Loucy (cell line): ENCODE measurements around the gene ITIH3.

Source experiments
- H2AFZ ChIP-seq: fragments of 200-600 bp; sonication (generic); 2 replicates; pipeline ENCODE4 v1.6.0; 2016; ENCODE audit warnings: antibody characterized with exemption, mild to moderate bottlenecking, low read length, moderate library complexity
- H3F3A ChIP-seq: fragments of 200-600 bp; 2 replicates; pipeline ENCODE4 v1.6.0; 2016; ENCODE audit warnings: antibody characterized with exemption, low read depth, mild to moderate bottlenecking
- H3K27me3 ChIP-seq: fragments of 200-600 bp; sonication (generic); 2 replicates; pipeline ENCODE4 v1.6.1; 2014; ENCODE audit warnings: low read length, mild to moderate bottlenecking; ENCODE audit not compliant: insufficient read depth, poor library complexity, severe bottlenecking
- H3K36me3 ChIP-seq: fragments of 200-600 bp; sonication (generic); 2 replicates; pipeline ENCODE4 v1.6.1; 2016; ENCODE audit warnings: low read length; ENCODE audit not compliant: insufficient read depth
- H3K4me1 ChIP-seq: fragments of 200-600 bp; sonication (generic); 2 replicates; pipeline ENCODE4 v1.5.1; 2014; ENCODE audit warnings: low read length, mild to moderate bottlenecking; ENCODE audit not compliant: insufficient read depth, poor library complexity, severe bottlenecking
- H3K4me2 ChIP-seq: fragments of 200-600 bp; sonication (generic); 2 replicates; pipeline ENCODE4 v1.6.0; 2014; ENCODE audit warnings: antibody characterized with exemption, low read length, low read depth, mild to moderate bottlenecking; ENCODE audit not compliant: poor library complexity, severe bottlenecking
- H3K4me3 ChIP-seq: fragments of 200-600 bp; sonication (generic); 2 replicates; pipeline ENCODE4 v1.5.1; 2014; ENCODE audit warnings: low read length, mild to moderate bottlenecking, mixed read lengths; ENCODE audit not compliant: poor library complexity, severe bottlenecking
- H3K79me2 ChIP-seq: fragments of 200-600 bp; sonication (generic); 2 replicates; pipeline ENCODE4 v1.6.1; 2014; ENCODE audit warnings: low read length; ENCODE audit not compliant: insufficient read depth
- H3K9ac ChIP-seq: fragments of 200-600 bp; sonication (generic); 2 replicates; pipeline ENCODE4 v1.6.0; 2014; ENCODE audit warnings: mild to moderate bottlenecking, low read depth, low read length, moderate library complexity; ENCODE audit not compliant: poor library complexity, severe bottlenecking
- H3K9me2 ChIP-seq: fragments of 200-600 bp; sonication (generic); replicated peaks from 2 replicates; pipeline ENCODE4 v1.6.1; 2016; ENCODE audit warnings: low read depth, low read length, mixed read lengths
- H3K9me3 ChIP-seq: fragments of 200-600 bp; sonication (generic); 2 replicates; pipeline ENCODE4 v1.6.1; 2014; ENCODE audit warnings: mild to moderate bottlenecking, antibody characterized with exemption, low read length, low read depth; ENCODE audit not compliant: insufficient read depth
- H4K20me1 ChIP-seq: fragments of 200-600 bp; sonication (generic); 2 replicates; pipeline ENCODE4 v1.6.0; 2014; ENCODE audit warnings: antibody characterized with exemption, low read length, mild to moderate bottlenecking; ENCODE audit not compliant: insufficient read depth, poor library complexity, severe bottlenecking
- EZH2phosphoT487 ChIP-seq: fragments of 200-600 bp; IDR thresholded peaks from 2 replicates; pipeline ENCODE4 v1.6.1; 2018; ENCODE audit warnings: antibody characterized with exemption, mild to moderate bottlenecking, moderate library complexity, borderline replicate concordance
- TF ChIP-seq, protein P1 (sequence below): fragments of 200-600 bp; sonication (generic); conservative IDR thresholded peaks from 2 replicates; pipeline ENCODE4 v1.5.1; 2014; ENCODE audit warnings: mild to moderate bottlenecking, antibody characterized with exemption, low read length

Gene ITIH3

DNA sequence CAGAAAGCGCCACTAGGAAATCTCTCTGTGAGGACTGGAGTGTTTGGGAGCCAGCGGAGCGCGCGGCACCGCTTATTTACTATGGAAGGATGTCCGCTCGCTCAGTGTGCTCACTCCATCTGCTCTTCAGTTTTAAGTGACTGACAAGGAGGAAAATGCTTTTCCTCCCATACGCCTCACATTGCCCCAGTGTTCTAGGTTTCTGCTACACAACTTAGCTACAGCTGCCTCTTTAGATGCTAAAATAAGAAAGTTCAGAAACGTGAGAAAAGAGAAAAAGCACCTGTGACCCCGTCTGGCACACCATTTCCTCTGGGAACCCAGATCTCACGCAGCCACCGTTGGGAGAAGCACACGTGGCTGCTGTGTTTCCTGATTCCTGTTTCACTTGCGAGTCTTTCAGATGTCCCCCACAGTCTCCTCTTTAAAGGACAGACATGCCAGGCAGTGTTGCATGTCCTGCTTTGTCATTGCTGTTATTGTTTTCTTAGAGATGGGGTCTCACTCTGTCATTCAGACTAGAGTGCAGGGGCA lies 51.9 kb downstream of the ITIH3 start:
- Histone ChIP-seq H2AFZ (no peak overlapping the region), H3F3A (no peaks in the 10 kb centered on the region), H3K4me3 (no peak overlapping the region), H3K9me2 (no peaks in the 10 kb centered on the region), H3K9ac (no peak overlapping the region), H3K79me2 (no peaks in the 10 kb centered on the region), H4K20me1 (no peaks in the 10 kb centered on the region), H3K9me3 (no peaks in the 10 kb centered on the region), H3K4me2 (no peak overlapping the region), H3K36me3 (peaks cover 40% of the 10 kb centered on the region; the same call in 1 of the 2 replicates), H3K4me1 (no peaks in the 10 kb centered on the region), H3K27me3 (no peaks in the 10 kb centered on the region)
- TF ChIP-seq EZH2phosphoT487: no peak
- TF ChIP-seq, protein P1, sequence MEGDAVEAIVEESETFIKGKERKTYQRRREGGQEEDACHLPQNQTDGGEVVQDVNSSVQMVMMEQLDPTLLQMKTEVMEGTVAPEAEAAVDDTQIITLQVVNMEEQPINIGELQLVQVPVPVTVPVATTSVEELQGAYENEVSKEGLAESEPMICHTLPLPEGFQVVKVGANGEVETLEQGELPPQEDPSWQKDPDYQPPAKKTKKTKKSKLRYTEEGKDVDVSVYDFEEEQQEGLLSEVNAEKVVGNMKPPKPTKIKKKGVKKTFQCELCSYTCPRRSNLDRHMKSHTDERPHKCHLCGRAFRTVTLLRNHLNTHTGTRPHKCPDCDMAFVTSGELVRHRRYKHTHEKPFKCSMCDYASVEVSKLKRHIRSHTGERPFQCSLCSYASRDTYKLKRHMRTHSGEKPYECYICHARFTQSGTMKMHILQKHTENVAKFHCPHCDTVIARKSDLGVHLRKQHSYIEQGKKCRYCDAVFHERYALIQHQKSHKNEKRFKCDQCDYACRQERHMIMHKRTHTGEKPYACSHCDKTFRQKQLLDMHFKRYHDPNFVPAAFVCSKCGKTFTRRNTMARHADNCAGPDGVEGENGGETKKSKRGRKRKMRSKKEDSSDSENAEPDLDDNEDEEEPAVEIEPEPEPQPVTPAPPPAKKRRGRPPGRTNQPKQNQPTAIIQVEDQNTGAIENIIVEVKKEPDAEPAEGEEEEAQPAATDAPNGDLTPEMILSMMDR: no peak

DNA sequence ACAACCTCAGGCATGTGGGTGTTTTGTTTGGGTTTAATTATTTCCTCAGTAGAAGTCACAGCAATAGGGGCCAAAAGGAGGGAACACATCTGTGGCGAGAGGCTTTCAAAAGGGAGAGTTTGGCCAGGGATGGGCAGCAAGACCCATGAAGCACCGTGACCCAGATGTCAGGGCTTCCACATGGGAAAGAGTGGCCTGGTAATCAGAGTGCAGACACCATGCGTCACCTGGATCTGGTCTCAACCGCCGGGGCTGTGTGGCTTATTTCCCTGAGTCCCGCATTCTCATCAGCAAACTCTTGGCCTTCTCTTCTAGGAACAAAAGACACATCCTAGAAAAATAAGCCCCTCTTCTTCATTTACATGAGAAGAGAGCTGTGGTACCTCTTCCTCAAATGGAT lies 52.6 kb downstream of the ITIH3 start:
- no peaks in the 10 kb centered on the region for H3K4me1 ChIP-seq
- no peak for TF ChIP-seq EZH2phosphoT487
- TF ChIP-seq, protein P1: no peak

GRCh38 chr3:52847726-52848125 lies 53.1 kb downstream of the ITIH3 start:
- peaks cover 40% of the 10 kb centered on the region; the same call in 1 of the 2 replicates for H3K36me3 ChIP-seq
- no peaks in the 10 kb centered on the region for H3K9me3 ChIP-seq
- H3K4me2 ChIP-seq: no peak overlapping the region
- H3K27me3 ChIP-seq: no peaks in the 10 kb centered on the region
- H3K79me2 ChIP-seq: no peaks in the 10 kb centered on the region
- no peak overlapping the region for H2AFZ ChIP-seq
- TF ChIP-seq EZH2phosphoT487: no peak
- TF ChIP-seq, protein P1: no peak
- H3F3A ChIP-seq: no peaks in the 10 kb centered on the region
- no peak overlapping the region for H3K9ac ChIP-seq
- H3K9me2 ChIP-seq: no peaks in the 10 kb centered on the region
- H3K4me3 ChIP-seq: no peak overlapping the region
- no peaks in the 10 kb centered on the region for H3K4me1 ChIP-seq
- no peaks in the 10 kb centered on the region for H4K20me1 ChIP-seq

More for the DNA sequence above, 52.6 kb downstream of the ITIH3 start:
- Histone ChIP-seq H3F3A (no peaks in the 10 kb centered on the region), H3K27me3 (no peaks in the 10 kb centered on the region), H2AFZ (no peak overlapping the region), H3K9ac (no peak overlapping the region), H3K9me2 (no peaks in the 10 kb centered on the region), H3K79me2 (no peaks in the 10 kb centered on the region), H4K20me1 (no peaks in the 10 kb centered on the region), H3K36me3 (peaks cover 40% of the 10 kb centered on the region; the same call in 1 of the 2 replicates), H3K9me3 (no peaks in the 10 kb centered on the region), H3K4me2 (no peak overlapping the region), H3K4me3 (no peak overlapping the region)
